HG02642 (cell line): ENCODE results near the gene PCP4.

Experiments used
- ATAC-seq: cut with Tn5 transposase; IDR thresholded peaks from one replicate; pipeline ENCODE4 v1.9.1; 2021; ENCODE audit warnings: mild to moderate bottlenecking; ENCODE audit not compliant: unreplicated experiment, poor library complexity

The PCP4 gene

DNA sequence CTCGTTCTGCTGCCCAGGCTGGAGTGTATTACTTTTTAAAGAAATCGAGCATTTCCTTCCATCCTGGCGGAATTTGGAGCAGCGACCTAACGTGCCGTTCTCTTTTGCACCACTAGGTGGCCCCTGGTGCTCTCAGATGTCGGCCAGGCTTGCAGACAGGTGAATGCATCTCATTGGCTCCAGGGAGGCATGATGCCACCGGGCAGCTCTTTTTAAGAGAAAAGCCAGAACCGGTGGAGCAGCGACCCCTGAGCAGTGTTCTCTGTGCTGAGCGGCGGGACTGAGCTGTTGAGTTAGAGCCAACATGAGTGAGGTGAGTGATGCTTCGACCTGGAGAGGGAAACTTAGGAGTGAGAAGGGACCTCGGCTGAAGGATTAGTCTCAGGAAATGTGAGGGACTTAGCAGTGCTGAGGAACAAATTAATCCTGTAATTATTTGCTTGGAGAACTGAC is at the start of gene PCP4:
Gene PCP4 (plus strand): TSS at position 241 of the 453 bp plus-strand sequence. CDS start 64 bp downstream, at position 305.
- ATAC-seq = no peak

GRCh38 chr21:39818557-39818956 is 48.7 kb upstream of the PCP4 start:
- ATAC-seq = no peak

DNA sequence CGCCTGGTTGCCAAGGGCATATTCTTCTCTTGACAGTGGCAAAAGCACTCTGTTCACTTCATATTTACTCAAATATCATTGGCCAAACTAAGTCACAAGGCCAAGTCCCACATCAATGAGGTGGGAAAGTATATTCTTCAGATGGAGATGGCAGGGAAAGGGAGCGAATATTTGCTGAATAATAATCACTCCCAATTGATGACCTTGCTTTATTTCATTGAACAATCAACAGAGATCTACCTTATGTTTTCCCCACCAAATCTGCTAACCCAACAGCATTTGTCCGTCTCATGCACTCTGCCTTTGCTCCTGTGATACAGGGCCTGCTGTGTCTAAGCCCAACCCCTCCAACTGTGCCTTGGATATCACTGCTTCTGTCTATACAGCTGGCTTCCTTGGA is 45.2 kb upstream of the PCP4 start:
- ATAC-seq = no peak

DNA sequence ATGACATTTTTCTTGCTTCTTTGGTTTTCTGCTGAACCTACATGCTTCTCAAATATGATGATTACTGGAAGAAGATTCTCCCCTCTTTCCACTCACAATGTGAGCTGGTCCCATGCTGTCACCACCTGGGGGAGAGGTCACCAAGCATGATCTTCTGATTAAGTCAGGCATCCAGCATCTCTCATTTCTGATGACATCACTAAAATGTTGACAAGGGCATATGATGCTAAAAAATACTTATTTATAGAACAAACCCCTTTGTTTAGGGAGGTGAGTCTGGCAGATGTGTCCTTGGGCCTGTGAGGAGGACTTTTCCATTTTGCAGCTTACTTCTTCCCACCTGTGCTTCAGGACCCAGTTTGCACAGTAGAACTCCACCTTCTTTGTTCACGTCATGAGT is 42.0 kb upstream of the PCP4 start:
- ATAC-seq = no peak

- no peak for ATAC-seq
These were observed 32.7 kb upstream of the PCP4 start for GRCh38 chr21:39834543-39834942.

DNA sequence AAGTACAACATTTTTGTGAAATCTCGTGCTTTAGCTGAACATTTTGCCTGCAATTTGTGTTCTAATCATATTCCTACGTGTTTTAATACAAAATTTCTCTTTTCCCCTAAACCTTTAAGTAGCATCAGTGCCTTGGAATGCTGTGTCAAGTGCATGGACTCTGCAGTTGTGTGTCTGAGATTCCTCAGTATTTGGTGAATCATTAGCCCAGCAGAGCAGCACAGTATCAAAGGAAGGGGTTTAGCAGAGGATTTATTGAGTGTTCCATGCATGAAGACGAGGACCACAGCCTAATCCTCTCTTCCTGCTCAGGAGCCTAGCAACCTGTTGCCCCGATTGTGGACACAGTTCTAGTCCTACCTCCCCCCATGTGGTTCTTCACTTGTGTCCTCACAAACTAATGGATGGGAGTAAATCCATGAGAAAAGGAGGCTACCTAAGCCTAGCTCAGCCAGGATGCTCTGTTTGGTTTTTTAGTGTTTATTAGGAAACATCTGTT is 29.3 kb upstream of the PCP4 start:
- no peak for ATAC-seq

DNA sequence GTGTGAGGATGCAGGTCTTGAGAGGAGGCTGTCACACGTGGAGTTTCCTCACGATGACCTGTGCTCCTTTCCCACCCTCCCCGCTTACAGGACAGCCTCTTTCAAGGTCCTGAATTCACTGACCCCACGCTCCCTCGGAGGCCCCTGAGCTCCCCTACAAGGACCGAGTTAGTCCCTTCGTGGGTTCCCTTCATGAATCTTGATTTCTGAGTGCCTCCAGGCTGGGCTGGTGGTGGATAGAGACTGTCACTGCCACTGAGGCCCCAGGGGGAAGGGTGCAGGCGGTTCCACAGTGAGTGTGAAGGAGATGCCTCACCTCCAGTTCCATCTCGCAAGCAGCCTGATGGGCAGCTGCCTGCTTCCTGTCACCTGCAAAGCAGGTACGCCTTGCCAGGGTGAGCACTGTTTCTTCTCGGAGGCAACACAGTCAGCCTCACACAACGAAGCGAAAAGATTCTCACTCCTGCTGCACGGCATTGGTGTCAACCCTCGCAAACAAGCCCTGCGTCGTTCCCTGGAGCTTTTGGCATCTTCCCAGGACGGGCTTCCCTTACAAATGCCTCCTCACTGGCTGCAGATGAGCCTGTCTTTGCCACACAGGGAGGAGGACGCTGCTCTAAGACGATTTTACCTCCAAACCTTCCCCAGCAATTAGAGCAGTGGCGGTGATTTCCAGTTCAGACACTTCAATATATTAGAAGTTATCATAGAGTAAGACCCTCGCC is 26.7 kb upstream of the PCP4 start:
- no peak for ATAC-seq

DNA sequence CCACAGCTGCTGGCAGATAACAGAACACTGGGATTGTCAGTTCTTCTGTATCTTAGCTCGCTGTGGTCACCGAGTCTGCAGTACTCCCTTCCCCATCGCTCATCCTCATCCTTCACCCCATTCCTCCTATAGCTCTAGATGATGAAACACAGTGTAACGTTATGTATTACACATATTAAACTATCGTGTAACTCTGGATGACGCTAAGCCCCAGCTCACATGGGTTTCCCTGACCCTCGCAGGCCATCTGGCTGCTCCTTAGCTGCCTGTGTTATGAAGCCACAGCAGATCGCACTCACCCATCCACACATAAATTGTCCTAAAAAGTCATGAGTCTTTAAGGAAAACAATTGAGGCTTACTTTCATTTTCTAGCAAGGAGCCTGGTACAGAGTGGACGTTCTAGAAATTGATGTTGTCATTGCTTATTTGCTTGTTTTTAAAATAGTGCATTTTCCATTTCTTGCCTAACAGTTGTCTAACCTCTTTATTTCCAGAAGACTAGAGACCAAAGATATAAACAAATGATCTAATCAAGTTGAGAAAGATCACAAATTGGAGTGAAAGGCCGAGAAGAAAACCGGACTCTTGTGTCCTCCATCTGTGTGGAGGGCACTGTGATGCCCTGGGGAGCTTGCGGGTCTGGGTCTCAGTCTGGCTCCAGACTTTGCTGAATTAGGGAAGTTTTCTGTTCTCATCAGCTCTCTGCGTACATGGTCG is 24.3 kb upstream of the PCP4 start:
- no peak for ATAC-seq

DNA sequence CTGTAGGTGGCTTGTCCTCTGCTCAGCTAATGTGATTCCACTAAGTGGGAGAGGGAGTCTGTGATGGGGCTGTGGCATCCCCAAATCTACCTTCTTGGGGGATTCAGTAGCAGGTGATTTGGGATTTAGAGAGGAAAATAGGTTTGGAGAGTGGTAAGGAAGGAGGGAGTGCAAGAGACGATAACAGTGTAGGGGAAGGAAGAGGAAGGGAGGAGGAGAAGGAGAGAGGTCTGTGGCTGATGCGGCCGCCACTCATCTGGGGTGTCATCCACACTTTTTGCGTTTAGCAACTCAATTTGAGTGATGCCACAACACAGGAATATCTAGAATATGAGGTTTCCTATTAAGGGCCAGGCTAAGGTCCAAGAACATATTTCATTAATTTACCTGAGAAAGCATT is 23.8 kb upstream of the PCP4 start:
- no peak for ATAC-seq

DNA sequence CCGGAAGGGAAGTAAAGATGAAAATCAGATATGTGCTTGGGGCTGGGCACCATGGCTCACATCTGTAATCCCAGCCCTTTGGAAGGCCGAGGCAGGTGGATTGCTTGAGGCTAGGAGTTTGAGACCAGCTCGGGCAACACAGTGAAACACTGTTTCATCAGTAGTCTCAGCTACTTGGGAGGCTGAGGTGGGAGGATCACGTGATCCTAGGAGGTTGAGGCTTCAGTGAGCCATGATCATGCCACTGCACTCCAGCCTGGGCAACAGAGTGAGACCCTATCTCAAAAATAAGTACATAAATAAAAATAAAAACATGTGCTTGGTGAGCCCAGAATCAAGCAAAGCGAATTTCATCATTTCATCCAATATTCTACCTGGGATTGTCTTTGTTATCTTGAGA is 23.3 kb upstream of the PCP4 start:
- ATAC-seq = no peak

- ATAC-seq = no peak
These were observed 21.6 kb upstream of the PCP4 start for GRCh38 chr21:39845571-39846130.

- ATAC-seq = no peak
These were observed 19.4 kb upstream of the PCP4 start for GRCh38 chr21:39847877-39848276.

GRCh38 chr21:39849014-39849655 is 18.1 kb upstream of the PCP4 start:
- no peak for ATAC-seq

- ATAC-seq = no peak
These were observed 16.9 kb upstream of the PCP4 start for GRCh38 chr21:39850333-39850732.

- no peak for ATAC-seq
These were observed 16.1 kb upstream of the PCP4 start for GRCh38 chr21:39851002-39851618.

GRCh38 chr21:39852021-39852721 is 15.1 kb upstream of the PCP4 start:
- no peak for ATAC-seq

- no peak for ATAC-seq
These were observed 14.3 kb upstream of the PCP4 start for GRCh38 chr21:39852726-39853500.

DNA sequence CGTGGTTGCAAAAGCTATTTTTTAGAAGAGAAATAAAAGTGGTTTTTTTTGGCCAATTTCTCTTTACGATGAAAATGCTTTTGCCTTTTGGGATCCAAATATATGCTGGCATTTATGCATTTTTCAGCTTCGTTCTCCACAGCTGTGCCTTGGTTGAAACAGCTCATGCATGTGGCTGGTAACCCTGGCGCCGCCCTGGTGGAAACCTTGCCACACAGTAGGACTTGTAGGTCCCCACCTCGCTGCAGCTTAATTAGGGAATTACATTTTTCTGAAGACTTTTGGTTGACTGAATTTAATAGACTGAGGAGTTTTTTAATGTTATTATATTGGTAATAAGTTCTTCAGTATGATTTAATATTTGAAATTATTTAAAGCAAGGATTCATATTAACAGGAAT is 12.7 kb upstream of the PCP4 start:
- no peak for ATAC-seq

DNA sequence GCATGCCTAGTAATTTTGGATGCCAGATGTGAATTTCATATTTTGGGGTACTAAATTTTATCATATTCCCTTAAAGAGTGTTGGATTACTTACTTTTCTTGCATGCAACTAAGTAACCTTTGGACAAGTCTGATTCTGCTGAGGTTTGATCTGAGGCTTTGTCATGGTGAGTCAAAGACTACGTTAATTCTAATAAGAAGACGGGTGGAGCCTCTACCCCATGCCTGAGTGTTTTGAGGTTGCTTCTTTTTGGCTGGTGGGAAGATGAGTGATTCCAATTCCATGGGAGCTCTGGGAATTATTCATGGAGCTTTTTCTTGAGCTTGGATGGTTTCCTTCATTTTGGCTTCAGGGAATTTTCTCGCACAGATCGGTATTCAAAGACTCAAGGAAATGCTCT is 11.6 kb upstream of the PCP4 start:
- ATAC-seq = no peak
